Adrenal gland (tissue), 12 donors: Measurements from ENCODE around the gene TWIST2. TPM values are rescaled to one million over a fixed set of nuclear protein-coding genes. Genes with fewer than 3 reads are reported as not detected.

Experiments used
- DNase-seq, 7 donors: peaks; one replicate each; pipeline ENCODE4 v3.0.0-alpha.2; 2019 to 2020
- H3K27ac ChIP-seq, 5 donors: fragments of 200-600 bp; sonication (generic) in 4 of 5; 1 replicate in 3 of 5; 2 replicates in 2 of 5; pipeline versions ENCODE4 v1.5.1 to v1.8.0; 2016 to 2020; ENCODE audit warnings: mild to moderate bottlenecking in 1 of 5
- H3K27me3 ChIP-seq: fragments of 200-600 bp; 2 replicates; pipeline ENCODE4 v1.8.0; 2021
- H3K36me3 ChIP-seq, 2 donors: fragments of 200-600 bp; replicated peaks in 1 of 2; 1 replicate in 1 of 2; 2 replicates in 1 of 2; pipeline versions ENCODE4 v1.5.1 to v1.8.0; 2018 to 2022
- H3K4me1 ChIP-seq, 2 donors: fragments of 200-600 bp; replicated peaks in 1 of 2; 1 replicate in 1 of 2; 2 replicates in 1 of 2; pipeline versions ENCODE4 v1.5.1 to v1.8.0; 2018 to 2021
- H3K4me3 ChIP-seq, 4 donors: fragments of 200-600 bp; sonication (generic) in 3 of 4; one replicate each; pipeline ENCODE4 v1.5.1; 2016 to 2018
- H3K9me3 ChIP-seq, 3 donors: fragments of 200-600 bp; sonication (generic) in 1 of 3; replicated peaks in 1 of 3; 1 replicate in 2 of 3; 2 replicates in 1 of 3; pipeline versions ENCODE4 v1.5.1 to v1.8.0; 2016 to 2021
- POLR2A ChIP-seq, 2 donors: fragments of 450-650 bp; IDR thresholded peaks; one replicate each; pipeline ENCODE4 v1.6.1; 2017; ENCODE audit warnings: antibody characterized with exemption in 2 of 2, mild to moderate bottlenecking in 2 of 2, moderate library complexity in 1 of 2
- WGBS, 4 donors: extraction: QIAGEN DNeasy Blood & Tissue Kit in 2 of 4; methylation state at CpG; one replicate each; pipeline versions ENCODE4 v1.1.5 to v1.1.7; 2013 to 2017; 5-methylcytosine and 5-hydroxymethylcytosine counted together
- intact Hi-C, 2 donors: fragments of 100-400 bp; cut with DNase I; formaldehyde crosslinking; loops; one replicate each; pipeline versions ENCODE4 v1.14.1 to v1.15.0; 2022 to 2023
- polyA plus RNA-seq, 3 donors: library from polyadenylated mRNA; stranded (reverse); fragments of 200-250 nt in 2 of 3; fragments of 350-450 nt in 1 of 3; fragmentation: Illumina TruSeq in 1 of 3; extraction: RNeasy Lipid Tissue Mini Kit (QIAGEN cat#74804) in 1 of 3; gene quantifications; one replicate each; pipeline ENCODE4 v1.2.3, GENCODE V29; 2013 to 2014
- total RNA-seq, 9 donors: library from RNA; depleted of rRNA in 4 of 9; stranded (reverse); fragments of >200 nt in 4 of 9; fragments of 120-200 nt in 1 of 9; fragmentation: NEBNext Ultra II Directional in 1 of 9; extraction: Animal tissue kit (Norgen Biotek cat#: 25700) in 1 of 9; gene quantifications; one replicate each; pipeline versions ENCODE4 v1.1.0 to v1.2.4, GENCODE V29; 2013 to 2023
- TF ChIP-seq, protein P1 (sequence below), 6 experiments: fragments of 450-650 bp in 4 of 6; fragments of 200-600 bp in 2 of 6; sonication (generic) in 1 of 6; IDR thresholded peaks; 1 replicate in 5 of 6; 2 replicates in 1 of 6; pipeline versions ENCODE4 v1.5.1 to v1.8.0; 2016 to 2021; ENCODE audit warnings: antibody characterized with exemption in 6 of 6, mild to moderate bottlenecking in 2 of 6, moderate library complexity in 1 of 6
- donor health status: healthy with polysubstance abuse.
- donor health status: Bipolar disorder and iron deficiency.
- donor health status: DM: yes; HTN: yes; CAD: no.
- donor health status: DM: no; HTN: no; CAD: no.
- donor health status: DM: no; HTN: no; CAD: no.
- donor health status: DM: yes; HTN: yes; CAD: no.

The TWIST2 gene
- total and polyA plus RNA-seq, 12 donors, result 1.0 to 20.5 (median 6.0) TPM

DNA sequence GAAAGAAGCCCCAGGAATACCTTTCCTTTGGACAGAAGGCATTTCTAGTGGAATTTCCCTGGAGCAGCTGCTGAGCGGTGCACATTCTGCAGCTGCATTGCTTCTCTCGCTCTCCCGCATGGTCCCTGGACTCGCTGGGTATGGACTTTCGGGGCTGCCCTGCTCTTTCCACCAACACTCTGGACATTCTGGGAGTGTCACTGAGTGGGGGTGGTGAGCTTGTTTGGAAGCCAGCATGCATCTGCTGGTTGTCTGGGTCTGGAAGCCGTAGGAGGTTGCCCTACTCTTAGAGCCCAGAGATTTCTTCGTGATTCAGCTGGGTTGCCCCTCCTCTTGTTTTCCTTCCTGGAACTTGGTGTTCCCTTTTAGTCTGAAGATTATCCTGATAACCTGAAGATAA, 52.6 kb downstream of the TWIST2 start:
- no peaks in the 10 kb centered on the region for H3K36me3 ChIP-seq
- no peak overlapping the region for H3K4me3 ChIP-seq
- TF ChIP-seq POLR2A (IDR thresholded peaks at IDR 0.05), result no peak
- no peak overlapping the region for H3K27ac ChIP-seq
- intact Hi-C loops, result no loop called here
- H3K27me3 ChIP-seq, result no peaks in the 10 kb centered on the region
- no peak for DNase-seq
- no peaks in the 10 kb centered on the region for H3K9me3 ChIP-seq
- WGBS, 4 donors, result 61 to 80% (median 73%) methylated on average over 7 of the region's 7 CpGs
- H3K4me1 ChIP-seq, result no peaks in the 10 kb centered on the region

DNA sequence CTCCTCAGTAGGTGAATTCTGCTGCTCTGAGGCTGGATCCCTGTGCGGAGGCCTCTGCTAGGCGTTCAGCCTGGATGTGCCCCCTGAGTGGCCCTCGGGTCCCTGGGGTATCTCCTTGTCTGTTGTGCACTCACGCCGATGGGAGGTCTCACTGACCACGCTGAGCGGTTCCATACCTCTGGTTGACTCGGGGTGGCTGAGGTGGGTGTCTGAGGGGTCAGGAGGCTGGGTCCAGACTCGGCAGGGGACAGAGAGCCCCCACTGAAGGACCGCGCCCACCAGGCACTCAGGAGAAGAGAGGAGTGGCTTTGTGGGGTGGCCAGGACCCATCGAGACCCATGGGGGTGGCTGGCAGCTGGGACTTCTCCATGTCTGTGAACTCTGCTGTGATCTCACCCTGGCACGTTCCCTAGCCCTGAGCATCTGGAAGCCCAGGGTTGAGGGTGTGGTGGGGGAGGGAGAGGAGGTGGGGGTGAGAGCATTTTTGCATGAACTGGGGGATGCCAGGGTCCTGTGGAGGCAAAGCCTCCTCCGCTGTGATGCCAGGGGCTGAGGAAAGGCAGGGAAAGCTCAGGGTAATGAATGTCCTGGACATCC, 53.7 kb downstream of the TWIST2 start:
- intact Hi-C loops, result no loop called here
- no peaks in the 10 kb centered on the region for H3K9me3 ChIP-seq
- H3K36me3 ChIP-seq, result no peaks in the 10 kb centered on the region
- no peak overlapping the region for H3K4me3 ChIP-seq
- TF ChIP-seq POLR2A (IDR thresholded peaks at IDR 0.05), result no peak
- TF ChIP-seq, protein P1, sequence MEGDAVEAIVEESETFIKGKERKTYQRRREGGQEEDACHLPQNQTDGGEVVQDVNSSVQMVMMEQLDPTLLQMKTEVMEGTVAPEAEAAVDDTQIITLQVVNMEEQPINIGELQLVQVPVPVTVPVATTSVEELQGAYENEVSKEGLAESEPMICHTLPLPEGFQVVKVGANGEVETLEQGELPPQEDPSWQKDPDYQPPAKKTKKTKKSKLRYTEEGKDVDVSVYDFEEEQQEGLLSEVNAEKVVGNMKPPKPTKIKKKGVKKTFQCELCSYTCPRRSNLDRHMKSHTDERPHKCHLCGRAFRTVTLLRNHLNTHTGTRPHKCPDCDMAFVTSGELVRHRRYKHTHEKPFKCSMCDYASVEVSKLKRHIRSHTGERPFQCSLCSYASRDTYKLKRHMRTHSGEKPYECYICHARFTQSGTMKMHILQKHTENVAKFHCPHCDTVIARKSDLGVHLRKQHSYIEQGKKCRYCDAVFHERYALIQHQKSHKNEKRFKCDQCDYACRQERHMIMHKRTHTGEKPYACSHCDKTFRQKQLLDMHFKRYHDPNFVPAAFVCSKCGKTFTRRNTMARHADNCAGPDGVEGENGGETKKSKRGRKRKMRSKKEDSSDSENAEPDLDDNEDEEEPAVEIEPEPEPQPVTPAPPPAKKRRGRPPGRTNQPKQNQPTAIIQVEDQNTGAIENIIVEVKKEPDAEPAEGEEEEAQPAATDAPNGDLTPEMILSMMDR (IDR thresholded peaks at IDR 0.05), result no peak
- no peaks in the 10 kb centered on the region for H3K4me1 ChIP-seq
- DNase-seq, result no peak
- H3K27ac ChIP-seq, result peak overlapping the region in 1 of 5 donors; percentile 22
- no peaks in the 10 kb centered on the region for H3K27me3 ChIP-seq
- 80 to 87% (median 85%) methylated on average over 12 to 14 of the region's 14 CpGs for WGBS, 4 donors

DNA sequence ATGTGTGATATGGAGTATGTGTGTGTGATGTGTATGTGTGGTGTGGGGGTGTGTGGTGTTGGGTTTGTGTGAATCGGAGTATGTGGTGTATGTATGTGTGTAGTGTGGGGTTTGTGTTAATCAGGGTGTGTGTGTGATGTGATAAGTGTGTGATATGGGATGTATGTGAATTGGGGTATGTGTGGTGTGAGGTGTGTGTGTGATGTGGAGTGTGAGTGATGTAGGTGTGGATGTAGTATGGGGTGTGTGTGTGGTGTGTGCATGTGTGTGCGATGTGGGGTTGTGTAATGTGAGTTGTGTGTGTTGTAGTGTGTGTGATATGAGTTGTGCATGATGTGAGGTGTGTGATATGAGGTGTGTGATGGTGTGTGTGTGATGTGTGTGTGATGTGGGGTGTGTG, 54.4 kb downstream of the TWIST2 start:
- intact Hi-C loops, result no loop called here

DNA sequence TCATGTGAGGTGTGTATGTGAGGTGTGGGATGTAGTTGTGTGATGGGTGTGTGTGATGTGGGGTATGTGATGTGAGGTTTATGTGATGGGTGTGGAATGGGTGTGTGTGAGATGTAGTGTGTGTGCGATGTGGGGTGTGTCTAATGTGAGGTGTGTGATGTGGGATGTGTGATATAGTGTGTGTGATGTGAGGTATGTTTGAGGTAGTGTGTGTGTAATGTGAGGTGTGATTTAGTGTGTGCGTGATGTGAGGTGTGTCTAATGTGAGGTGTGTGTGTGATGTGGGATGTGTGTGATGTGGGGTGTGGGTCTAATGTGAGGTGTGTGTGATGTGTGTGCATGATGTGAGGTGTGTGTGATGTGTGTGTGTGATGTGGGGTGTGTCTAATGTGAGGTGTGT, 55.3 kb downstream of the TWIST2 start:
- no peaks in the 10 kb centered on the region for H3K36me3 ChIP-seq
- no peak for DNase-seq
- no peak overlapping the region for H3K4me3 ChIP-seq
- no peaks in the 10 kb centered on the region for H3K4me1 ChIP-seq
- H3K27me3 ChIP-seq, result no peaks in the 10 kb centered on the region
- H3K27ac ChIP-seq, result no peak overlapping the region
- intact Hi-C loops, result no loop called here
- no peaks in the 10 kb centered on the region for H3K9me3 ChIP-seq
- 88 to 96% (median 95%) methylated on average over 2 of the region's 2 CpGs for WGBS, 4 donors
- TF ChIP-seq, protein P1 (IDR thresholded peaks at IDR 0.05), result no peak
- no peak for TF ChIP-seq POLR2A (IDR thresholded peaks at IDR 0.05)

More for the DNA sequence above, 54.4 kb downstream of the TWIST2 start:
- Histone ChIP-seq H3K4me1 (no peaks in the 10 kb centered on the region), H3K36me3 (no peaks in the 10 kb centered on the region), H3K4me3 (no peak overlapping the region), H3K27me3 (no peaks in the 10 kb centered on the region), H3K9me3 (no peaks in the 10 kb centered on the region), H3K27ac (no peak overlapping the region)
- 79 to 91% (median 85%) methylated on average over 2 of the region's 2 CpGs for WGBS, 4 donors
- no peak for DNase-seq
- TF ChIP-seq, protein P1 (IDR thresholded peaks at IDR 0.05), result no peak
- no peak for TF ChIP-seq POLR2A (IDR thresholded peaks at IDR 0.05)

DNA sequence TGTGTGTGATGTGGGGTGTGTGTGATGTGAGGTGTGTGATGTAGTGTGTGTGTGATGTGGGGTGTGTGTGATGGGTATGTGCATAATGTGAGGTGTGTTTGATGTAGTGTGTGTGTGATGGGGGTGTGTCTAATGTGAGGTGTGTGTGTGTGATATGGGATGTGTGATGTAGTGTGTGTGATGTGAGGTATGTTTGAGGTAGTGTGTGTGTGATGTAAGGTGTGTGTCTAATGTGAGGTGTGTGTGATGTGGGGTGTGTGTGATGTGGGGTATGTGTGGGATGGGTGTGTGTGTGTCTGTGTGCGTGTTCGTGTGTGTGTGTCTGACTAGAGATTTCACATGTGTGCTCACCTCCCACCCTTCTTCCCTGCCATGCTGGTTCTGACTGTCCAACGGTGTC, 56.3 kb downstream of the TWIST2 start:
- no peak for DNase-seq
- Histone ChIP-seq H3K9me3 (no peaks in the 10 kb centered on the region), H3K4me1 (no peaks in the 10 kb centered on the region), H3K4me3 (no peak overlapping the region), H3K27ac (no peak overlapping the region), H3K36me3 (no peaks in the 10 kb centered on the region), H3K27me3 (no peaks in the 10 kb centered on the region)
- TF ChIP-seq, protein P1 (IDR thresholded peaks at IDR 0.05), result no peak
- TF ChIP-seq POLR2A (IDR thresholded peaks at IDR 0.05), result no peak
- WGBS, 4 donors, result 85 to 96% (median 88%) methylated on average over 3 of the region's 3 CpGs
- intact Hi-C loops, result no loop called here
